Dermis blood vessel endothelial cell (primary cell): ENCODE measurements around the gene GET4. TPM values are rescaled to one million over a fixed set of nuclear protein-coding genes. Genes with fewer than 3 reads are reported as not detected.
"Not testable (repeated sequence)": the region's sequence is repeated elsewhere in the genome, so short reads cannot be mapped to it uniquely, and the experiment has no call there.

Experiments used
- DNase-seq: peaks from one replicate; pipeline ENCODE4 v3.0.0; 2010
- total RNA-seq: library from RNA; depleted of rRNA; stranded (reverse); fragments of >200 nt; gene quantifications from 2 replicates; pipeline ENCODE4 v1.2.3, GENCODE V29; 2014

The GET4 gene
- total RNA-seq, 1 donor from 2014 or later, result 35.4 TPM

GRCh38 chr7:930975-931758 lies 54.8 kb downstream of the GET4 start:
- no peak for DNase-seq

- DNase-seq, result no peak
Observed at GRCh38 chr7:931871-932650, 55.7 kb downstream of the GET4 start.

DNA sequence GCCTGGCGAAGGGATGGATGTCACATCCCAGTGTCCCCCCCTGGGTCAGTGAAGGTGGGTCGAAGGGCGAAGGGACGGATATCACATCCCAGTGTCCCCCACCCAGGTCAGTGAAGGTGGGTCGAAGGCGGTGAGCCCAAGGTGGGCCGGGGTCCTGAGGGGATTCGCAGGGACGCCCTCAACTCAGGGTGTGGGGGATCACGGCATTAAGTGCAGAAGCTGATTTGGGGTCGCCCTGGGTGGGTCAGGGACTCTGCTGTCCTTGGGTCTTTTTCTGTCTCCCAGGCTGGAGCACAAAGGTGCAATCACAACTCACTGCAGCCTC lies 56.3 kb downstream of the GET4 start:
- no peak for DNase-seq

- DNase-seq, result no peak
Observed at GRCh38 chr7:934469-935163, 58.3 kb downstream of the GET4 start.

DNA sequence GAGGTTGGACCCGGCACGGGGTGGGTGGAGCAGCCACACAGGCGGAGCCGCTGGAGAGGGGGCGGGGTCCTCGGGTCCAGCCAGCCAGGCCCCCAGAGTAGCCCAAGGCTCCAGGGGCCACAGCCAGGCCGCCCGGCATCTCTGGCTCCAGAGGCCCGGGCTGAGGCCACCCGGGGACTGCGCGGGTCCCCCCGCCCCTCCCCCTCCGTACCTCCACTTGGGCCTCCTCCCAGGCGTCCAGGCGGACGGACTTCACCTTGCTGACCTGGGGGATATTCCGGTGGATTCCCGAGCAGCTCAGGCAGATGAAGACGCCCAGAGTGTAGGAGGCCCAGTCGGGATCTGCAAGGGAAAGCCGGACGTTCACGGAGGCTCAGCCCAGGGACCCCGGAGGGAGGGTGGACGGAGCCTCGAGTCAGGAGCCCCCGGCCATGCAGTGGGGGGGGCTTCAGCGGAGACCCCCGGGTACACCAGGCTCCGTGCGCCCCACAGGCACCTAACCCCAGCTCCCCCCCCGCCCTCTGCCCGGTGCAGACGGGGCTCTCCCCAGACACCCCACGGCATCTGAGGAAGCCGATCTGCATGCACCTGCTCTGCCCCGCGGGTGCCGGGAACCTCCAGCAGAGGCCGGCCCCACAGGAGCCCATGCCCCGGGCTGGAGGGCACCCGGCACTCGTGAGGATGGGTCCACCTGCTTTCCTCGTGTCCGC lies 59.0 kb downstream of the GET4 start:
- no peak for DNase-seq

- DNase-seq, result no peak
Observed at GRCh38 chr7:935874-936385, 59.6 kb downstream of the GET4 start.

DNA sequence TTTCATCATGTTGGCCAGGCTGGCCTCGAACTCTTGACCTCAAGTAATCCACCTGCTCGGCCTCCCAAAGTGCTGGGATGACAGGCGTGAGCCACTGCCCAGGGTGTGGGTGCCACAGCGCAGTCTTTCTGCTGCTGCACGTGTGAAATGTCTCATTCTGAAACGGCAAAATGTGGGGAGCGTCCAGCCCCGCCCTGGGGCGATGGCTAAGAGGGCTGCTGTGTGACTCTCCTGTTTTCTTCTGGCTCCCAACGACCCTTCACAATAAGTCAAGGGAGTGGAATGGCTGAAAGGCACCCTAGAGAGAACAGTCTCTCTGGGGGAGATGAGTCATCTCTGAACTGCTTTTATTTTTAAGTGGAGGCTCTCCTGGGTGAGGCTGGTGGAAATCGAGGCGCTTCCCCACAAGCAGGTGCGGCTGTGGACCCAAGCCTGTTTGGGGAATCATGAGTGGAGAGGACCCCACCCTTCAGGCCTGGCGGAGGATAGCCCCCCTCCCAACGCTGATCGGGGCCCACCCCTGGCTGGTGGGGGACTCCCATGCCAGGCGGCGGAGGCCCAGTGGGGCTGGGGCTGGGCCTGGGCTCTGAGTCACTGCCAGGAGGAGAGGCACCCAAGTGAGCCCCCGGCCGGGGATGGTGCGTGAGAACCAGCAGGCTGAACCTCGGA lies 60.2 kb downstream of the GET4 start:
- DNase-seq, result no peak

DNA sequence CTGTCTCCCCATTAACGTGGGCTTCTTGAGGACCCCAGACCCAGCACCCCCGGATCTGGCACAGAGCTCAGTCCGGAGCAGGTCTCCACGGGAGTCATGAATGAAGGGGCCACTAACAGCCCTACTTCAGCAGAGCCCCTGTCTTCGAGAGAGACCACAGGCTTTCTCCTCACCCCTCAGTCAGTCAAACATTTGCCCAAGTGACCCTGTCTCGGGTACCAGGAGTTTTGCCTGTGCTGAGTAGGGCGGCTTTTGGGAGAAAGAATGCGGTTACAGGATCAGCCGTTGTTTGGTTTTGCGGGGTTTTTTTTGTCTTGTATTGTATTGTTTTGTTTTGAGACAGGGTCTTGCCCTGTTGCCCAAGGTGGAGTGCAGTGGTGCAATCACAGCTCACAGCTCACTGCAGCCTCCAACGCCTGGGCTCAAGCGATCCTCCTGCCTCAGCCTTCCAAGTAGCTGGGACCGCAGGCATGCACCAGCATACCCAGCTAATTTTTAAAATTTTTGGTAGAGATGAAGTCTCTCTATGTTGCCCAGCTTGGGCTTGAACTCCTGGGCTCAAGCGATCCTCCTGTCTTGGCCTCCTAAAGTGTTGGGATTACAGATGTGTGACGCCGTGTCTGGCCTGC lies 61.6 kb downstream of the GET4 start:
- no peak for DNase-seq

- no peak for DNase-seq
Observed at GRCh38 chr7:938546-939185, 62.3 kb downstream of the GET4 start.

DNA sequence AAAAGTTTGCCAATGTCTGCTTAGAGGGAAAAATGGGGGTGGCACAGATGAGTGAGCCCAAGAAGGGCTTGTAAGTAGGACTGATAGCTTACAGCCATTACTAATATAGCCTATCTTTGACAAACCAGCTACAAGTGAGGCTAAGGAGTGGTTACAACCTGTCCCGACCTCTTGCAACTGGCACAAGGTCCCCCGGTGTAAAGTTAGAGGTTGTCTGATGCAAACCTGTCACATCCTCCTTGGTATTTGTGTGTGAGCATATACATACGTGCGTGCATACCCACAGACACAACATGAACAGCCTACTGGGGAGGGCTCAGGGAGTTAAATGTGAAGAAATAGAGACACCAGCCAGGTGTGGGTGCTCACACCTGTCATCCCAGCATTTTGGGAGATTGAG lies 63.5 kb downstream of the GET4 start:
- DNase-seq, result no peak

- no peak for DNase-seq
Observed at GRCh38 chr7:940599-941408, 64.5 kb downstream of the GET4 start.

DNA sequence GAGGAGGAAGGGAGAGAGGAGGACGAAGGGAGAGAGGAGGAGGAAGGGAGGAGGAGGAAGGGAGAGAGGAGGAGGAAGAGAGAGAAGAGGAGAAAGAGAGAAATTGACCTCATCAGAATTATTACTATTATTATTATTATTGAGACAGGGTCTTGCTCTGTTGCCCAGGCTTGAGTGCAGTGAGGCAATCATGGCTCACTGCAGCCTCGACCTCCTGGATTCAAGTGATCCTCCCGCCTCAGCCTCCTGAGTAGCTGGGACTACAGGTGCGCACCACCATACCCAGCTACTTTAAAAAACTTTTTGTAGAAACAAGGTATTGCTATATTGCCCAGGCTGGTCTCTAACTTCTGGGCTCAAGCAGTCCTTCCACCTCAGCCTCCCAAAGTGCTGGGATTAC lies 67.4 kb downstream of the GET4 start:
- DNase-seq, result not testable (repeated sequence)

DNA sequence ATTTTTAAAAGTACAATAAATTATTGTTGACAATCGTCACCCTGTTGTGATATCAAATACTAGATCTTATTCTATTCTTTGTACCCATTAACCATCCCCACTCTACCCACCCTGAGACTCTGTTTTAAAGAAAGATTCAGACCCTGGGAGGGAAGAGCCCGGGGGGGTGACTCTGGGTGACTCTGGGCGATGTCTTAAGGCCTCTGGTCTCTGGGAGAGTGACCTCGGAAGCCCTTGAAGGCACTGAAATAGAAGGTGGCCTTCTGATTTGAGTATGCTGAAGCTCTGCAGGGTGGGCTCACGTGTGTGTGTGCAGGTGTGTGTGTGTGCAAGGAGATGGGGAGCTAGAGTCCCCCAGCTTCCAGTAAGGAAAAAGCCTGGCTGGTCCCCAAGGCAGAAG lies 68.4 kb downstream of the GET4 start:
- DNase-seq, result no peak

DNA sequence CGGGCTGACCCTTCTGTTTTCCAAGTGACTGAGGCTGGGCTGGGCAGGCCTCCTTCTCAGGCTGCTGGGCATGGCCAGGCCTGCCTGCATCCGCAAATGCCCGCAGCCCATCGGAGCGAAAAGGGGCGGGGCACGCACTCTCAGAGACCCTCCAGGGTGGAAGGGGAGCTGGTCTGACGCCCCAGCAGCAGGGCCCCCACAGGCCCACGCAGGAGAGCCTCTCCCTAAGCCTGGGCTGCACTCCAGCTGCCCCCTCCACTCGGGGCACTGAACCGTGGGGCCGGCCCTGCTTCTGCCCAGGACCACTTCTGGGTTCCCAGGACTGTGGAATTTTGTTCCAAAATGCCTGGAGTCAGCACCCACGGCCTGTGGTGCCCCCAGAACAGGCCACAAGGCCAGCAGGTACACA lies 68.8 kb downstream of the GET4 start:
- no peak for DNase-seq

GRCh38 chr7:945556-946255 lies 69.4 kb downstream of the GET4 start:
- DNase-seq, result no peak
